H9 (cell line): ENCODE results near the gene MUCL3. TPM values are rescaled to one million over a fixed set of nuclear protein-coding genes. Genes with fewer than 3 reads are reported as not detected.

Experiments
- DNase-seq: peaks from one replicate; pipeline ENCODE4 v3.0.0-alpha.2; 2017
- H2AFZ ChIP-seq: one replicate; pipeline ENCODE4 v1.6.1; 2013; ENCODE audit warnings: mild to moderate bottlenecking, low read length, control low read depth, moderate library complexity
- H2AK5ac ChIP-seq: 2 replicates; pipeline ENCODE4 v1.6.1; 2013; ENCODE audit warnings: low read length, control low read depth, mixed read lengths; ENCODE audit not compliant: insufficient read length
- H2BK120ac ChIP-seq: one replicate; pipeline ENCODE4 v1.6.1; 2013; ENCODE audit warnings: low read depth, mild to moderate bottlenecking, low read length, control low read depth, inconsistent platforms; ENCODE audit not compliant: poor library complexity, severe bottlenecking
- H2BK12ac ChIP-seq: 2 replicates; pipeline ENCODE4 v1.6.1; 2013; ENCODE audit warnings: low read length, control low read depth, mixed read lengths, low read depth; ENCODE audit not compliant: insufficient read length
- H2BK15ac ChIP-seq: 2 replicates; pipeline ENCODE4 v1.6.1; 2013; ENCODE audit warnings: low read depth, low read length, control low read depth
- H2BK20ac ChIP-seq: one replicate; pipeline ENCODE4 v1.6.1; 2013; ENCODE audit warnings: low read depth, mild to moderate bottlenecking, low read length, control low read depth, inconsistent platforms; ENCODE audit not compliant: poor library complexity, severe bottlenecking
- H2BK5ac ChIP-seq: 2 replicates; pipeline ENCODE4 v1.6.1; 2013; ENCODE audit warnings: low read length, control low read depth, mixed read lengths; ENCODE audit not compliant: insufficient read length
- H3K14ac ChIP-seq: 2 replicates; pipeline ENCODE4 v1.6.1; 2013; ENCODE audit warnings: low read length, control low read depth; ENCODE audit not compliant: insufficient read depth
- H3K18ac ChIP-seq: 2 replicates; pipeline ENCODE4 v1.6.1; 2013; ENCODE audit warnings: low read depth, mild to moderate bottlenecking, mixed read lengths, low read length, control low read depth; ENCODE audit not compliant: insufficient read length
- H3K23ac ChIP-seq: 2 replicates; pipeline ENCODE4 v1.6.1; 2013; ENCODE audit warnings: low read length, control low read depth, mixed read lengths, low read depth; ENCODE audit not compliant: insufficient read length
- H3K23me2 ChIP-seq: 2 replicates; pipeline ENCODE4 v1.6.1; 2013; ENCODE audit warnings: low read depth, mild to moderate bottlenecking, mixed read lengths, low read length, control low read depth; ENCODE audit not compliant: insufficient read length, poor library complexity, severe bottlenecking
- H3K27ac ChIP-seq: 2 replicates; pipeline ENCODE4 v1.5.1; 2013; ENCODE audit warnings: low read length, control low read depth, mixed read lengths, low read depth; ENCODE audit not compliant: insufficient read length
- H3K27me3 ChIP-seq: 2 replicates; pipeline ENCODE4 v1.6.1; 2013; ENCODE audit warnings: low read length, control low read depth, inconsistent platforms; ENCODE audit not compliant: insufficient read depth
- H3K4ac ChIP-seq: 2 replicates; pipeline ENCODE4 v1.6.1; 2013; ENCODE audit warnings: low read depth, mild to moderate bottlenecking, control low read depth, inconsistent platforms, low read length, moderate library complexity
- H3K4me1 ChIP-seq: 2 replicates; pipeline ENCODE4 v1.6.1; 2013; ENCODE audit warnings: low read length, control low read depth, inconsistent platforms; ENCODE audit not compliant: insufficient read depth
- H3K4me2 ChIP-seq: 2 replicates; pipeline ENCODE4 v1.6.1; 2013; ENCODE audit warnings: low read length, control low read depth, mixed read lengths; ENCODE audit not compliant: insufficient read length, insufficient read depth
- H3K56ac ChIP-seq: 2 replicates; pipeline ENCODE4 v1.6.1; 2013; ENCODE audit warnings: low read depth, mild to moderate bottlenecking, mixed read lengths, low read length, control low read depth; ENCODE audit not compliant: insufficient read length
- H3K79me1 ChIP-seq: 2 replicates; pipeline ENCODE4 v1.6.1; 2013; ENCODE audit warnings: low read depth, mild to moderate bottlenecking, moderate library complexity, low read length, control low read depth, inconsistent platforms; ENCODE audit not compliant: insufficient read depth, poor library complexity, severe bottlenecking
- H3K79me2 ChIP-seq: 2 replicates; pipeline ENCODE4 v1.6.1; 2013; ENCODE audit warnings: low read length, control low read depth, inconsistent platforms; ENCODE audit not compliant: insufficient read depth
- H3K9ac ChIP-seq: 2 replicates; pipeline ENCODE4 v1.6.1; 2013; ENCODE audit warnings: low read length, control low read depth, mixed read lengths; ENCODE audit not compliant: insufficient read length; ENCODE audit errors: extremely low read depth
- H3K9me3 ChIP-seq: one replicate; pipeline ENCODE4 v1.6.1; 2013; ENCODE audit warnings: low read depth, low read length, inconsistent platforms; ENCODE audit not compliant: control insufficient read depth
- H3T11ph ChIP-seq: one replicate; pipeline ENCODE4 v1.6.1; 2013; ENCODE audit warnings: mild to moderate bottlenecking, low read length, control low read depth, inconsistent platforms
- H4K20me1 ChIP-seq: one replicate; pipeline ENCODE4 v1.6.1; 2013; ENCODE audit not compliant: control insufficient read depth, insufficient read length, insufficient read depth
- H4K5ac ChIP-seq: 2 replicates; pipeline ENCODE4 v1.6.1; 2013; ENCODE audit warnings: low read depth, mild to moderate bottlenecking, mixed read lengths, low read length, control low read depth; ENCODE audit not compliant: insufficient read length
- H4K8ac ChIP-seq: replicated peaks from 2 replicates; pipeline ENCODE4 v1.6.1; 2013; ENCODE audit warnings: low read length, control low read depth, mixed read lengths, low read depth; ENCODE audit not compliant: insufficient read length
- H4K91ac ChIP-seq: 2 replicates; pipeline ENCODE4 v1.6.1; 2013; ENCODE audit warnings: low read depth, mild to moderate bottlenecking, moderate library complexity, mixed read lengths, low read length, control low read depth; ENCODE audit not compliant: insufficient read length
- H3K27ac Mint-ChIP-seq, 3 experiments: 2 replicates in 2 of 3; 3 replicates in 1 of 3; pipeline ENCODE4 v1.8.0; 2020 to 2021; ENCODE audit warnings: mixed read lengths in 3 of 3, mild to moderate bottlenecking in 1 of 3, moderate library complexity in 1 of 3
- H3K27me3 Mint-ChIP-seq: 2 replicates; pipeline ENCODE4 v1.8.0; 2021; ENCODE audit warnings: low read depth, mild to moderate bottlenecking, moderate library complexity, mixed read lengths
- H3K36me3 Mint-ChIP-seq, 3 experiments: 2 replicates in 2 of 3; 3 replicates in 1 of 3; pipeline ENCODE4 v1.8.0; 2020 to 2021; ENCODE audit warnings: low read depth in 3 of 3, mixed read lengths in 3 of 3; ENCODE audit not compliant: insufficient read depth in 1 of 3
- H3K4me1 Mint-ChIP-seq, 2 experiments: 2 replicates each; pipeline ENCODE4 v1.8.0; 2020; ENCODE audit warnings: mixed read lengths in 2 of 2
- H3K4me3 Mint-ChIP-seq, 2 experiments: 2 replicates in 1 of 2; 3 replicates in 1 of 2; pipeline ENCODE4 v1.8.0; 2020 to 2021; ENCODE audit warnings: mild to moderate bottlenecking in 2 of 2, mixed read lengths in 2 of 2, moderate library complexity in 1 of 2
- H3K9me3 Mint-ChIP-seq, 2 experiments: 2 replicates in 1 of 2; 3 replicates in 1 of 2; pipeline ENCODE4 v1.8.0; 2020; ENCODE audit warnings: mild to moderate bottlenecking in 2 of 2, mixed read lengths in 2 of 2, moderate library complexity in 1 of 2
- WGBS: extraction: QIAGEN DNeasy Blood & Tissue Kit; methylation state at CpG from one replicate; pipeline ENCODE4 v1.1.7; 2013; ENCODE audit warnings: missing lambda C conversion rate, low lambda C conversion rate, mixed read lengths; ENCODE audit not compliant: insufficient read length; ENCODE audit errors: extremely low coverage; 5-methylcytosine and 5-hydroxymethylcytosine counted together
- total RNA-seq: library from RNA; stranded (reverse); gene quantifications from 2 replicates; pipeline ENCODE4 v1.2.1, GENCODE V29; 2021
- TF ChIP-seq, protein P1 (sequence below): fragments of 200-600 bp; sonication (generic); conservative IDR thresholded peaks from 3 replicates; pipeline ENCODE4 v1.8.0; 2021; ENCODE audit warnings: antibody characterized with exemption, mild to moderate bottlenecking

The MUCL3 gene
- total RNA-seq, 1 experiment from 2014 or later: 0.15 TPM

DNA sequence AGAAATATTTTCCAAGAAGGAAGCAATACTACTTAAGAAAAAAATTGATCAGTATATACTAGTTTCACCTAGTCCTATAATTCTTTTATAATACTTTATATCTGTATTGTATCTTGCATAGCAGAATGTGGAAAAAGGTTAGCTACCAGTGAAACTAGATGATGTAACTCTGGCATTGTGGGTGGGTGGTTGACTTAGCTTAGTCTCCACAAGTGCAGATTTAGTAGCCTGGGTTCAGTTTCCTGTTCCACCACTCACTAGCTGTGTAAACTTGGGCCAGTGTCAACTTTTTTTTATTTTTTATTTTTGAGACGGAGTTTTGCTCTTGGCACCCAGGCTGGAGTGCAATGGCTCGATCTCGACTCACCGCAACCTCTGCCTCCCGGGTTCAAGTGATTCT lies 44.7 kb downstream of the MUCL3 start:
- H2AK5ac ChIP-seq: no peak overlapping the region
- H2BK12ac ChIP-seq: no peak overlapping the region
- H3K4ac ChIP-seq: no peak overlapping the region
- no peak overlapping the region for H2BK120ac ChIP-seq
- H3K23ac ChIP-seq: no peak overlapping the region
- H3K27me3 ChIP-seq: no peaks in the 10 kb centered on the region
- TF ChIP-seq, protein P1, sequence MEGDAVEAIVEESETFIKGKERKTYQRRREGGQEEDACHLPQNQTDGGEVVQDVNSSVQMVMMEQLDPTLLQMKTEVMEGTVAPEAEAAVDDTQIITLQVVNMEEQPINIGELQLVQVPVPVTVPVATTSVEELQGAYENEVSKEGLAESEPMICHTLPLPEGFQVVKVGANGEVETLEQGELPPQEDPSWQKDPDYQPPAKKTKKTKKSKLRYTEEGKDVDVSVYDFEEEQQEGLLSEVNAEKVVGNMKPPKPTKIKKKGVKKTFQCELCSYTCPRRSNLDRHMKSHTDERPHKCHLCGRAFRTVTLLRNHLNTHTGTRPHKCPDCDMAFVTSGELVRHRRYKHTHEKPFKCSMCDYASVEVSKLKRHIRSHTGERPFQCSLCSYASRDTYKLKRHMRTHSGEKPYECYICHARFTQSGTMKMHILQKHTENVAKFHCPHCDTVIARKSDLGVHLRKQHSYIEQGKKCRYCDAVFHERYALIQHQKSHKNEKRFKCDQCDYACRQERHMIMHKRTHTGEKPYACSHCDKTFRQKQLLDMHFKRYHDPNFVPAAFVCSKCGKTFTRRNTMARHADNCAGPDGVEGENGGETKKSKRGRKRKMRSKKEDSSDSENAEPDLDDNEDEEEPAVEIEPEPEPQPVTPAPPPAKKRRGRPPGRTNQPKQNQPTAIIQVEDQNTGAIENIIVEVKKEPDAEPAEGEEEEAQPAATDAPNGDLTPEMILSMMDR: no peak
- Mint-ChIP-seq H3K27me3 (peaks cover 11% of the 10 kb centered on the region), H3K4me1 (peaks cover 23 to 24% of the 10 kb centered on the region in 2 experiments), H3K27ac (no peak overlapping the region), H3K4me3 (no peak overlapping the region), H3K9me3 (no peaks in the 10 kb centered on the region), H3K36me3 (no peaks in the 10 kb centered on the region)
- H3K9me3 ChIP-seq: no peaks in the 10 kb centered on the region
- no peaks in the 10 kb centered on the region for H3K79me2 ChIP-seq
- no peak for DNase-seq
- no peaks in the 10 kb centered on the region for H3K23me2 ChIP-seq
- H3K9ac ChIP-seq: no peak overlapping the region
- H4K91ac ChIP-seq: no peak overlapping the region
- no peak overlapping the region for H4K8ac ChIP-seq
- H3K18ac ChIP-seq: no peak overlapping the region
- H3T11ph ChIP-seq: no peak overlapping the region
- no peaks in the 10 kb centered on the region; the same call in 1 of the 2 replicates for H3K4me1 ChIP-seq
- no peak overlapping the region for H3K56ac ChIP-seq
- H2BK5ac ChIP-seq: no peak overlapping the region
- H3K79me1 ChIP-seq: no peaks in the 10 kb centered on the region
- H2AFZ ChIP-seq: no peak overlapping the region
- H2BK20ac ChIP-seq: no peak overlapping the region
- WGBS: no CpG with 5 or more reads among the region's 5 CpGs
- no peak overlapping the region for H2BK15ac ChIP-seq
- no peak overlapping the region for H3K14ac ChIP-seq
- no peak overlapping the region for H3K27ac ChIP-seq
- no peaks in the 10 kb centered on the region for H4K20me1 ChIP-seq
- H3K4me2 ChIP-seq: no peak overlapping the region
- no peak overlapping the region for H4K5ac ChIP-seq
